ENCODE data around the gene TMEM179B.

- TF ChIP-seq SUZ12 (IDR thresholded peaks at IDR 0.05; ENCODE audit: extremely low read depth, insufficient read depth, insufficient read length) (no peak), ZNF274 (IDR thresholded peaks at IDR 0.05; ENCODE audit: low read depth, low read length) (no peak)
Observed at GRCh38 chr11:62792202-62792575, 5.0 kb downstream of the TMEM179B start.

All from NT2/D1 (cell line).